HG03469 (cell line): ENCODE measurements around the gene SERPIND1.
"Not testable (repeated sequence)": the region's sequence is repeated elsewhere in the genome, so short reads cannot be mapped to it uniquely, and the experiment has no call there.

Source experiments
- ATAC-seq: cut with Tn5 transposase; IDR thresholded peaks from one replicate; pipeline ENCODE4 v1.9.1; 2021; ENCODE audit warnings: mild to moderate bottlenecking, moderate library complexity, moderate number of reproducible peaks; ENCODE audit not compliant: unreplicated experiment

Gene SERPIND1

GRCh38 chr22:20746431-20747189 is 27.3 kb upstream of the SERPIND1 start:
- no peak for ATAC-seq

GRCh38 chr22:20747223-20747622 is 26.7 kb upstream of the SERPIND1 start:
- no peak for ATAC-seq

GRCh38 chr22:20748082-20748481 is 25.8 kb upstream of the SERPIND1 start:
- ATAC-seq, result no peak

- ATAC-seq, result peak; percentile 50
Measured at GRCh38 chr22:20748731-20749428, 25.0 kb upstream of the SERPIND1 start.

- no peak for ATAC-seq
Measured at GRCh38 chr22:20749453-20749852, 24.5 kb upstream of the SERPIND1 start.

- ATAC-seq, result no peak
Measured at GRCh38 chr22:20750461-20751184, 23.3 kb upstream of the SERPIND1 start.

GRCh38 chr22:20751185-20751851 is 22.6 kb upstream of the SERPIND1 start:
- ATAC-seq, result no peak

GRCh38 chr22:20752104-20752741 is 21.7 kb upstream of the SERPIND1 start:
- ATAC-seq, result no peak

- no peak for ATAC-seq
Measured at GRCh38 chr22:20752873-20753272, 21.0 kb upstream of the SERPIND1 start.

GRCh38 chr22:20756846-20757245 is 17.1 kb upstream of the SERPIND1 start:
- ATAC-seq, result no peak

GRCh38 chr22:20758688-20759087 is 15.2 kb upstream of the SERPIND1 start:
- no peak for ATAC-seq

- no peak for ATAC-seq
Measured at GRCh38 chr22:20760084-20760483, 13.8 kb upstream of the SERPIND1 start.

- no peak for ATAC-seq
Measured at GRCh38 chr22:20761536-20761935, 12.4 kb upstream of the SERPIND1 start.

- no peak for ATAC-seq
Measured at GRCh38 chr22:20762233-20762796, 11.6 kb upstream of the SERPIND1 start.

- ATAC-seq, result no peak
Measured at GRCh38 chr22:20763630-20764470, 10.1 kb upstream of the SERPIND1 start.

GRCh38 chr22:20764471-20764720 is 9.5 kb upstream of the SERPIND1 start:
- no peak for ATAC-seq

- ATAC-seq, result no peak
Measured at GRCh38 chr22:20764729-20765128, 9.2 kb upstream of the SERPIND1 start.

GRCh38 chr22:20765938-20766337 is 8.0 kb upstream of the SERPIND1 start:
- ATAC-seq, result no peak

- no peak for ATAC-seq
Measured at GRCh38 chr22:20766530-20766929, 7.4 kb upstream of the SERPIND1 start.

- ATAC-seq, result not testable (repeated sequence)
Measured at GRCh38 chr22:20769496-20769826, 4.5 kb upstream of the SERPIND1 start.
